WERI-Rb-1 (cell line): ENCODE results near the gene PRKCZ.

Experiments used
- DNase-seq: peaks from one replicate; pipeline ENCODE4 v3.0.0-alpha.2; 2020
- H3K27ac ChIP-seq: fragments of 250-450 bp; sonication (Bioruptor Pico); 2 replicates; pipeline ENCODE4 v1.5.1; 2020; ENCODE audit warnings: mild to moderate bottlenecking, moderate library complexity
- H3K27me3 ChIP-seq: fragments of 250-450 bp; sonication (Bioruptor Pico); 2 replicates; pipeline ENCODE4 v1.5.1; 2021; ENCODE audit warnings: mild to moderate bottlenecking, low read depth, moderate library complexity; ENCODE audit not compliant: insufficient read depth, severe bottlenecking
- H3K36me3 ChIP-seq: fragments of 250-450 bp; sonication (Bioruptor Pico); 2 replicates; pipeline ENCODE4 v1.5.1; 2020; ENCODE audit warnings: mild to moderate bottlenecking, moderate library complexity
- H3K4me3 ChIP-seq: 2 replicates; pipeline ENCODE4 v1.5.1; 2011; ENCODE audit warnings: low read depth, mild to moderate bottlenecking, control low read depth, low read length
- H3K9me3 ChIP-seq: fragments of 250-450 bp; sonication (Bioruptor Pico); 2 replicates; pipeline ENCODE4 v1.5.1; 2021; ENCODE audit warnings: mild to moderate bottlenecking, moderate library complexity; ENCODE audit not compliant: severe bottlenecking
- TF ChIP-seq, protein P1 (sequence below): IDR thresholded peaks from 2 replicates; pipeline ENCODE4 v1.5.1; 2011; ENCODE audit warnings: low read depth, mild to moderate bottlenecking, control low read depth, inconsistent platforms, low read length

The PRKCZ gene

DNA sequence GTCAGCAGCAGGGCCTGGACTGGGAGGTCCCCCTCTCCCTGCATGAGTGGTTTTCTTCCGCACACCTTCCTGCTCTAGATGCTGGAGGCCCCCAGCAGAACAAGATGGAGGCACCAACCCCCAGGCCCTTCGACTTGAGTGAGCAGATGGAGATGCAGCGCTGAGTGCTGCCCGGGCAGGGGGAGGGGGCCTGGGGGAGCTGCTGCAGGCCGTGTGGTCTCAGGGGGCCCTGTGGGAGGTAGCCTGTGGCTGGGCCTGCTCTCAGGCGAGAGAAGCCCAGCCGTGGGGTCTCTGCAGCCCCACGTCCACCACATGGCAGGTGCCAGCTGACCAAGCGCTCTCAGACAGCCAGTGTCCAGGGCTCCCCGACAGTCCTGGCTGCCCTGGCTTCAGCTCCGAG lies 145.6 kb downstream of the PRKCZ start:
- TF ChIP-seq, protein P1, sequence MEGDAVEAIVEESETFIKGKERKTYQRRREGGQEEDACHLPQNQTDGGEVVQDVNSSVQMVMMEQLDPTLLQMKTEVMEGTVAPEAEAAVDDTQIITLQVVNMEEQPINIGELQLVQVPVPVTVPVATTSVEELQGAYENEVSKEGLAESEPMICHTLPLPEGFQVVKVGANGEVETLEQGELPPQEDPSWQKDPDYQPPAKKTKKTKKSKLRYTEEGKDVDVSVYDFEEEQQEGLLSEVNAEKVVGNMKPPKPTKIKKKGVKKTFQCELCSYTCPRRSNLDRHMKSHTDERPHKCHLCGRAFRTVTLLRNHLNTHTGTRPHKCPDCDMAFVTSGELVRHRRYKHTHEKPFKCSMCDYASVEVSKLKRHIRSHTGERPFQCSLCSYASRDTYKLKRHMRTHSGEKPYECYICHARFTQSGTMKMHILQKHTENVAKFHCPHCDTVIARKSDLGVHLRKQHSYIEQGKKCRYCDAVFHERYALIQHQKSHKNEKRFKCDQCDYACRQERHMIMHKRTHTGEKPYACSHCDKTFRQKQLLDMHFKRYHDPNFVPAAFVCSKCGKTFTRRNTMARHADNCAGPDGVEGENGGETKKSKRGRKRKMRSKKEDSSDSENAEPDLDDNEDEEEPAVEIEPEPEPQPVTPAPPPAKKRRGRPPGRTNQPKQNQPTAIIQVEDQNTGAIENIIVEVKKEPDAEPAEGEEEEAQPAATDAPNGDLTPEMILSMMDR = no peak
- Histone ChIP-seq H3K9me3 (no peaks in the 10 kb centered on the region), H3K36me3 (peaks cover 16% of the 10 kb centered on the region), H3K27ac (peak overlapping the region; percentile 82), H3K4me3 (no peak overlapping the region; the same call in 1 of the 2 replicates), H3K27me3 (no peaks in the 10 kb centered on the region)
- no peak for DNase-seq

DNA sequence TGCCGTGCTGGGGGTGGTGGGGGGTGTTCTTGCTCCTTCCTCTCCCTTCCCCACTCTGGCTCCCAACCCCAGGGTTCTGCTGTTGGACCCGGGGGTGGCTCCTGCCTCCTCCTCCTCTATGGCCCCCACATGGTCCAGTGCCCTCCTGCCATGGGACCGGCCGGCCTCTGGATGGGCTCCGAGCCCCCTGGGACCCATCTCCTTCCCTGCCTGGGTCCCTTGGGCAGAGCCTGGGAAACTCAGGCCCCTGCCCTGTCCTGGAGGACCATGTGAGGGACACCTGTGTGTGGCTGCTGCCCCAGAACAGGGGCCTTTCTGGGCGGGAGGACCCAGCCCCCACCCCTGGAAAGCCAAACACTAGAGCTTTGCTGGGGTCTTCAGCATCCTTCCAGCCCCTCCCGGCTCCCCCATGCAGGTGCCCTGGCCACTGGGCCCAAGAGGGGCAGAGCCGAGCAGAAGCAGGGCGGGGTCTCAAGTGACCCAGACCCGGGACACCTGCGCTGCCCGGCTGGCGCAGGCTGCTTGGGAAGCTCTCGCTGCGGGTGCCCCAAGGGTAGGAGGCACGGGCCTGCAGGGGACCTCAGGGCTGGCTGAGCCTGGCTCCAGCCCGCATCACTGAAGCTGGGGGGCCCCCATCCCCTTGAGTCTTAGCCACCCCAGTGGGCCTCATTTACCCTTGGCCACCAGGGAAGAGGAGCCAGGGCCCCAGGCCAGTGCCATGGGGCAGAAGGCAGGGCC lies 146.9 kb downstream of the PRKCZ start:
- peaks cover 12% of the 10 kb centered on the region for H3K36me3 ChIP-seq
- no peak overlapping the region for H3K4me3 ChIP-seq
- no peaks in the 10 kb centered on the region for H3K27me3 ChIP-seq
- no peaks in the 10 kb centered on the region for H3K9me3 ChIP-seq
- DNase-seq = no peak
- H3K27ac ChIP-seq = no peak overlapping the region
- TF ChIP-seq, protein P1 = no peak

DNA sequence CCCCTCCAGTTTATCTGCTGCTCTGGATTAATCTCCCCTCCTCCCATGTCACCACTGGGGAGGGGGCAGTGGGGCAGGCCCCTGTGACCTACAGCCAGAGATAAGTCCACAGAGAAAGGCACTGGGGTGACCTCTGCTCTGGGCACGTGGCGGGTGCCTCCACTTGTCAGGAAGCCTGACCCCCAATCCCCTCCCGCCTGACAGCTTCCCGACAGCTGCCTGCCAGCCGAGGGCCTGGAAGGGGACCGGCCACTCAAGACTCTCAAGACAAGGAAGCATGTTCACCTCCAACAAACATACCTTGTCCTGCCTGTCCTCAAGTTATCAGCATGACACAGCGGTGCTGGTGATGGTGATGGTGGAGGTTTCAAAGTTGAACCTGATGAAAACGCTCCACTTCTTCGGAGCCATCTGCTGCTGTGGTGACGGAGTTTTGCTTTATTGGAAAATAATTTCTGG lies 147.5 kb downstream of the PRKCZ start:
- no peak for DNase-seq

DNA sequence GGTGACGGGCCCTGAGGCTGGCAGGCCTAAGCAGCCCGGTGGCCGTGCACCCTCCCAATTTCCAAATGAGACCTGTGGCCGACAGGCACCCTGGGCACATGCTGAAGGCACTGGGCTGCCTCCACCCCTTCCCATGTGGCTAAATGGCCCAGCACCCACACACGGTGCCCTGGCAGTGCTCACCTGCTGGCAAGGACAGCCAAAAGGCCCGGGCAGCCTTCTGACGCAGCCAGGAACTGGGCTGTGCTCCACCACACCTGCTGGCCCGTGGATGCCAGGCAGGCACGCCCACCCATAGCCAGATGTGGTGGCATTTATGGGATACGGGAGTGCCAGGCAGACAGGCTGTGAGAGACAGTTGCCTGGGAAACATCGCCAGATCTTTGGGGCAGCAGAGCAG lies 148.4 kb downstream of the PRKCZ start:
- Histone ChIP-seq H3K9me3 (no peaks in the 10 kb centered on the region), H3K4me3 (no peak overlapping the region), H3K27me3 (no peaks in the 10 kb centered on the region)

More for the DNA sequence above, 147.5 kb downstream of the PRKCZ start:
- Histone ChIP-seq H3K27ac (no peak overlapping the region), H3K36me3 (peaks cover 5% of the 10 kb centered on the region), H3K4me3 (no peak overlapping the region), H3K27me3 (no peaks in the 10 kb centered on the region), H3K9me3 (no peaks in the 10 kb centered on the region)
- TF ChIP-seq, protein P1 = no peak

DNA sequence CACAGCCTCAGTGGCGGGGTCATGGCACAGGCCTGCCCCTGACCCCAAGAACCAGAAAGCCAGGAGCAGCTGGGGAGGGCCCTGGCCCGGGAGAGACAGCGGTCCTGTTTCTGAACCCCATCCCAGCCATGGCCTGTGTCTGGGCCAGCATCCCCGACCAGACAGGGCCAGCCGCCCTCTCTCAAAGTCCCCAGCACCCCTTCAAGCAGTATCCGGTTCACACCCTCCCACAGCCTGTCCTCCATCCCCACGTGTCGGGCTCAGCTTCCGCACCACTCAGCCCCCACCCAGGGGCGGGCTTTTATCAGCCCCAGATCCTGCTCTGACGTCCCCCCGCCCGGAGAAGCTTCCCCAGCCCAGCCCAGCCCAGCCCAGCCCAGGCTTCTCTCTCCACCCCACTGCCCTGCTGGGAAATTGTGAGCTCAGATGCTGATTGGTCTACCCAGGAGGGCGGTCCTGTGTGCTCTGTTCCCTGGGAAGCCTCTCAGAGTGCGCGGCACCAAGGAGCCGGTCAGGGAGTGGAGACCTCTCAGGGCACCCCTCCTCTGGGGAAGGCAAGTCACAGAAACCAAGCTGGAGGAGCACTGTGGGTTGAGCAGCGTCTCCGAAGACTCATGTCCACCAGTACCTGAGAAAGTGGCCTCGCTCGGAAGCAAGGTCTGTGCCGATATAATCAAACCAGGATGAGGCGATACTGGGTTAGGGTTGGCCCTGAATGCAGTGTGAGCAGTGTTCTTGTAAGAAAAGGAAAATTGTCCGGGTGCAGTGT lies 149.0 kb downstream of the PRKCZ start:
- peak; percentile 81 for DNase-seq
- peak overlapping the region; percentile 40 for H3K4me3 ChIP-seq
- H3K27me3 ChIP-seq = no peaks in the 10 kb centered on the region
- TF ChIP-seq, protein P1 = peak; percentile 50
- H3K36me3 ChIP-seq = no peaks in the 10 kb centered on the region
- H3K27ac ChIP-seq = no peak overlapping the region; the same call in 1 of the 2 replicates
- no peaks in the 10 kb centered on the region for H3K9me3 ChIP-seq

More for the DNA sequence above, 148.4 kb downstream of the PRKCZ start:
- TF ChIP-seq, protein P1 = no peak
- Histone ChIP-seq H3K36me3 (no peaks in the 10 kb centered on the region), H3K27ac (no peak overlapping the region; the same call in 1 of the 2 replicates)
- DNase-seq = no peak
